HG03066 (cell line): ENCODE results near the gene PLAGL2.

Experiments used
- ATAC-seq: cut with Tn5 transposase; IDR thresholded peaks from one replicate; pipeline ENCODE4 v1.9.1; 2021; ENCODE audit warnings: low read depth; ENCODE audit not compliant: unreplicated experiment

PLAGL2 gene

DNA sequence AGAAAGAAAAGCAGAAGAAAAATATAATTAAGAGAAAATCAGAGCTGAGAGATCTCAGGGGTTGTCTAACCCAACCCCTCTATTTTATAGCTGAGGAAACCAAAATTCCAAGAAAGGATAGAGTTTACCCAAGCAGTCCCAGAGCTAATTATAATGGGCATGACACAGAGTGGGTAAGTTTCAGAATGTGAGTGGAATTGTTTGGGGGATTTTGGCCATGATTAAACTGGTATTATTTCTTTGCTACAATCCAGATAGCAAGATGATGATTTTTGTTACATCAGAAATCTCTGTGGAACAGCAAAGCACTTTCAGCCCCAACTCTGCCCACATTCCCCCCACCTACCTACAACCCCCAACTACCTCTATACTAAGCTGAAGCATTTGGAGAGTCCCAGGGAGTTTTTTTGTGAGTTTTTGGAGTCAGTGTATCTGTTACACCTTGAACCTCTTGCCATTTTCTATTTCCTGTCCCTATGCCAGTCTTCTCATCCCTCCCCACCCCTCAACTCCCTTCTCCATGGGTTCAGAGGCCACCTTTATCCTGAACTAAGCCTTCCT, 24.9 kb upstream of the PLAGL2 start:
- ATAC-seq = no peak

DNA sequence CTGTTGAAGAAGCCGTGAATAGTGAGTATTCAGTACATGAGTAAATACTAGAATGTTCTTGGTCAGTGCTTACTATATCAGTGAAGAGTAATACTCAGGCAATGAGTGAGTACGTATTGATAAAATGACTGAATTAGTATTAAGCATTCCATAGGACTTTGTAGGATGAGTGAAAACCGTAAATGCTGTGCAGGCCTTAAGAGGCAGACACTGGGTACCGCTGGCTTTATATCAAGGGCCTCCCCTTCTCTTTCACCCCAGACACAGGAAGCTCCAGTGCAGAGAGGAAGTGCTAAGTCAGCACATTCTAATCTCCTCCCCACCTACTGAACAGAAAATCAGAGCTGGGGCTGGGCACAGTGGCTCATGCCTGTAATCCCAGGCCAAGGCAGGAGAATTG, 24.3 kb upstream of the PLAGL2 start:
- no peak for ATAC-seq

DNA sequence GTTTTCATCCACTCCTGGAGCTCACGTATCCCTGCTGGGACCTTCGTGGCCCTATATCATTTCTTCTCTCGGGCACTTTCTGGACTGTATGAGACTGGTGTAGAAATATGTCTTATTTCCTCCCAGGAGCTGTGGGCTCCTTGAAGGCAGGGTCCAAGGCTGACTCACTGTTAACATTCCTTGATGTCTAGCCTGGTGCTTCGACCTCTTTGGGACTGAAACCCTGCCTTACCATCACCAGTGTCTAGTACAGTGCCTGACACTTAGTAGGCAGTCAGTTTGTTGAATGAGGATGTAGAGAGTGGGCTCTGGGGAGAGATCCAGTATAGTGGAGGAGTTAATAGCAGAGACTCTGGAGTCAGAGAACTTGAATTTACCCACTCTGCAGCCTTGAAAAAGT, 23.7 kb upstream of the PLAGL2 start:
- ATAC-seq = no peak

DNA sequence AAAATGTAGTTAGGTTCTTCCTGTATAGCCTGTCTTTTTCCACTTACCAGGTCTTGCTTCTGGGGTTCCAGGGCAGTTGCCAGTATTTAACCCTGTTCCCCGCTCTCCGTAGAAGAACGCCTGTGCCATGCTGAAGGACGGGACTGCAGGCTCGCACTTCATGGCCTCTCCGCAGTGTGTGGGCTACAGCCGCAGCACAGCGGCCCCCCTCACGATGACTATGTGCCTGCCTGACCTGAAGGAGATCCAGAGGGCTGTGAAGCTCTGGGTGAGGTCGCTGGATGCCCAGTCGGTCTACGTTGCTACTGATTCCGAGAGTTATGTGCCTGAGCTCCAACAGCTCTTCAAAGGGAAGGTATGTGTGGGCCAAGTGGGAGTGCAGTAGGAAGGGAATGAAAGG, 23.2 kb upstream of the PLAGL2 start:
- no peak for ATAC-seq

DNA sequence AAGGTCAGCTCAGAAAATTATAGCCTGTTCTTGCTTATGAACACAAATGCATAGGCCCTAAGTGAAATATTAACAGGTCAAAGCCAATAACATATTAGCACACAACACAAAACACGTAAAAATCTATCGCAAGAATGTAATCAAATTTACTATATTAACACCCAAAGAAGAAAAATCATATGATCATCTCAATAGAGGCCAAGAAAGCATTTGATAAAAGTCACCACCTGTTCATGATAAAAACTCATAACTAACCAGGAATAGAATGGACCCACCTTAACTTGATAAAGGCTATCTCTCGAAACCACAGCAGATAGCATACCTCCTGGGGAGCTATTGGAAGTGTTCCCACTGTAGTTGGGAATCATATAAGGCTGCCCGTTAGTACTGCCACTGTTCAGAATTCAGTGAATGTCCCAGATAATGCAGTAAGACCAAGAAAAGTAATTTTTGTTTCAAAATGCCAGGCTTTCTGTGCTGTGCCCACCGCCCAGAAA, 21.8 kb upstream of the PLAGL2 start:
- no peak for ATAC-seq

DNA sequence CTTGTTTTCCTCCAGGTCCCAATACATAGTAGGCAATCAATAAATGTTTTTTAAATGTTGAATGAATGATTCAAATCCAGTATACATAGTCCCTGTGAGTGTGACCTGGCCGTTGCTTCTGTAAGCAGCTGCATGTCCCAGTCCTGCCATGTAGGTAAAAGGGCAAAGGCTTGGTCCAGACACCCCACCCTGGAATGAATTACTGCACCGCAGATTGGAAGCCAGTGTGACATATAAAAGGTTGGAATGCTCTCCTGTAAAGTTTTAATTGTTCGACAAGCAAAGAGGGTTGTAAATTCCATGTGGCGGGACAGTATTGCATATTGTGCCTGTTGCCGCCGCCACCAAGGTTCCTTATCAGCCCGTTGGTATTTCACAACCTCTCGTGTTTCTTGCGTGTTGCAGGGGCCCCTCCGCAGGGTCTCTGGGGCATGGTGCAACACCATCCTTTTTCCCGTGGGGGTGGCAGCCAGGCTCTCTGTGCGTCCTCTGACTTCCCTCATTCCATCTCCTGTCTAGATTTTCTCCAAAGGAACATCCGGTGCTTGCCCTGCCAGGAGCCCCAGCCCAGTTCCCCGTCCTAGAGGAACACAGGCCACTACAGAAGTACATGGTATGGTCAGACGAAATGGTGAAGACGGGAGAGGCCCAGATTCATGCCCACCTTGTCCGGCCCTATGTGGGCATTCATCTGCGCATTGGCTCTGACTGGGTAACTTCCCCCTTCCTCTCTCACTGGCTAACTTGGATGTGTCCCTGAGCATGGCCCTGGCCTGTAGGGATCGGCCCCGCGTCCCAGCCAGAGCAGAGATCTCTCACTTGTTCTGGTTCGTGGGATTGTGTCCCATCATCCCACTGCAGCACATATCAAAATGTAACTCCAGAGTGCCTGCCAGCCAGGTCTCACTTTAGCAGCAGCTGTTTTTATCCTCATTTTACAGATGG, 20.5 kb upstream of the PLAGL2 start:
- ATAC-seq = no peak

DNA sequence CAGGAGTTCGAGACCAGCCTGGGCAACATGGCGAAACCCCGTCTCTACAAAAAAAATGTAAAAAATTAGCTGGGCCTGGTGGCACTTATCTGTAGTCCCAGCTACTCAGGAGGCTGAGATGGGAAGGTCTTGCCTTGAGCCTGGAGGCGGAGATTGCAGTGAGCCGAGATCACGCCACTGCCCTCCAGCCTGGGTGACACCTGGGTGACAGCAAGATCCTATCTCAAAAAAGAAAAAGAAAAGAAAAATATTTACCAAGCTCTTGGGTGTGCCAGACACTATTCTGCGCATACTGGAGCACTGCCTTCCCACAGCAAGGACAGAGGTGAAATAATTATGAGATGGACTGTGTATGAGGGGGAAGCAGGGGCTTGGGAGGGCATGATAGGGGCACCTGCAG, 19.8 kb upstream of the PLAGL2 start:
- ATAC-seq = no peak

DNA sequence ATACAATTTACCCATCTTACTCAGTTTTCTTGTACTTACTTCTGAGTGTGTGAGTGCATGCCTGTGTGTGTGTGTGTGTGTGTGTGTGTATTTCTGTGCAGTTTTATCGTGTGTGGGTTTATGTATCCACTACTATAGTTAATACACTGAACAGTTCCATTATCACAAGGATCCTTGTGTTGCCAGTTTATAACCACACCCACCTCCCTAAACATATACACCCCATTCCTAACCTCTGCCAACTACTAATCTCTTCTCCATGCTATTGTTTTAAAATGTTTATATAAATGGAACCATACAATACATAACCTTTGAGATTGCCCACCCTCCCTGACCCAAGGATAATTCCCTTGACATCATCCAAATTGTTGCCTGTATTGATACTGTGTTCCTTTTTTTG, 18.8 kb upstream of the PLAGL2 start:
- ATAC-seq = no peak

DNA sequence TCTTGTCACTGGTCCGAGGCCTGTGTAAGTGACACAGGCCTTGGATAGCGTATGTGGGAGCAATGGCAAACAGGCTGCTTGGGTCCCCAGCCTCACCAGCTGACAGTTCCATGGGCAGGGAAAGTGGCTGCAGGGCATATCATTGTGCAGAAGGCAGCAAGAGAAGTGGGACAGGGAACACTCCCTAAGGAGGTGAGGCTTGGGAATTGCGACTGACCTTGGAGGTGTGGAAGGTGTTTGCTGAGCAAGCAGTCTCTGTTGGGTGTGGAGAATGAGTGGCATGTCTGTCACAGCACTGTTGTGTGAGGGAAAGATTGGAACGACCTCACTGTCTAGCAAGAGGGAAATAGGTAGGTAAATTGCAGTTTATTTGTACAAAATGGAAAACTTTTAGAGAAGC, 16.9 kb upstream of the PLAGL2 start:
- no peak for ATAC-seq

DNA sequence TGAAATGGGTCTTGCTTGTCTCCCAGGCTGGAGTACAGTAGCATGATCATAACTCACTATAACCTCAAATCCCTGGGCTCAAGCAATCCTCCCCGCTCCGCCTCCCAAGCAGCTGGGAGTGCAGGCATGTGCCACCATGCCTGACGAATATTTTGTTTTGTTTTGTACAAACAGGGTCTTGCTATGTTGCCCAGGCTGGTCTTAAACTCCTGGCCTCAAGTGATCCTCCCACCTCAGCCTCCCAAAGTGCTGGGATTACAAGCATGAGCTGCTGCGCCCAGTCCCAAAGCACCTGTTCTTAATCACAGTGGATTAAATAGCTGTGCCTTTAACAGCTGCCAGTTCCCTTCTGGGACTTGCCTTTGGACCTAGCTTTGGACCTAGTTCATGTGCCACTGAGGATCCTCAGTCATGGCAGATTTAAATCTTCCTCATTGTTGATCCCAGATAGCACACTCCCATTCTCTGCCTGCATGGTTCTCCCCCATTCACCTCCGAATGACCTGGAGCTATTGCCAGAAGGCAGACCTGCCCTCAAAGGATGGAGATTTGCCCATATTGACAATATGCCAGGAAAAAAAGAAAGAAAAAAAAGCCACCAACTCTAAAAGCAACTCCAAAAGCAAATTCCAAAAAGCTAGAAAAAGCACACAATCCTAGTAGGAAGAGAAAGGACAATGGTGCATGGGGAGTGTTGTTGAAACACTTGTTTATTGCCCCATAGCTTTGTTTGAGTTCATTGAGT, 10.8 kb upstream of the PLAGL2 start:
- ATAC-seq = no peak

DNA sequence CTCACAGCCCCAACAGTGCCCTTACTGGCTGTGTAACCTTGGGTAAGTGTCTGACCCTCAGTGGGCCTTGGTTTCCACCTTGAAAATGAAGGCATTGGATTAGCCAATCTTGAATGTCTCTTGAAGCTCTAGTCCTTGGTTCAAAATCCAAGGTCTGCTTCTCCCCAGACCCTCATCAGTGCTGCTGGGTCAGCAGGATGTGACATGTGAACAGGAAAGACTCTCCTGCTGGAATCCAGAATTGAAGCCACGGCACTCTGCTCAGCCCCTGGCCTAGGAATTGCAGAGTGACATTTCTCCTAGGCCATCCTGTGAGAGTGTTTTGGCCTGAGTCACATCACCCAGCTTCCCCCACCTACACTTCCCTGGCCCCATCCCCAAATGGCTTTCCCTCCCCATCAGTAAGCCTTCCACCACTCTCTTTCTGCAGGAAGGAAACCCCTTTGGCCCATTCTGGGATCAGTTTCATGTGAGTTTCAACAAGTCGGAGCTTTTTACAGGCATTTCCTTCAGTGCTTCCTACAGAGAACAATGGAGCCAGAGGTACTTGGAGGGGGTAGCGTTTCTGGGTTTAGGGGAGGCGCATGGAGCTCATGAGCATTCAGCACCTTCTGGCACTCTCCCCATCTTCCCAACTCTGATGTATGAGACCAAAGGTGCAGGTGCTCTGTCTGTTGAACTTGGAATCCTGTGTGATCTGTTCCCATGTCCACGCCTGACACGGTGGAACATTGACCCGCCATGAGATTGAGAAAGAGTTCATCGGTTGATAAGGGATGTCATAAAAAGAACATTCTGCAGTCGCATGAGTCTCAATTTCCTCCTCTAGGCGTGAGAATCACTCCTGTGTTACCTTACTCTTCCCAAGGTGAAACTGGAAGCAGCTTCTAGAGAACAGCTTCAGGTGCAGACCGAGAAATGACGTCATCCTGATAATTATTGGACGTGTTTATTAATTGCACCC, 8.9 kb upstream of the PLAGL2 start:
- no peak for ATAC-seq

DNA sequence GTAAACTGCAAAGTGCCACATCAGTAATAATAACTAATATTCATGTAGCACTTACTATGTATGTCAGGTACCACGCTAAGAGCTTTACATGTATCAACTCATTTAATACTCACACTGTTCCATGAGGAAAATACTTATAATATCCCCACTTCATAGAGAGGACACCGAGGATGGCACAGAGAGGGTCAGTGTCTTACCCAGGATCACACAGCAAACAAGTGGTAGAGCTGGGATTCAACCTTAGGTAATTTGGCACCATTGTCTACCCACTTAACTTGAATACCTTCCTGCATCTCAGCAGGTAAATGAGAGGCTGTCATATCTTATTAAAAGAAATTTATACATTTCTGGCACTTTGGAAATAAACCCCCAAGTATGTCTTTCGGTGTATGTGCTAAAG, 8.2 kb upstream of the PLAGL2 start:
- ATAC-seq = no peak

DNA sequence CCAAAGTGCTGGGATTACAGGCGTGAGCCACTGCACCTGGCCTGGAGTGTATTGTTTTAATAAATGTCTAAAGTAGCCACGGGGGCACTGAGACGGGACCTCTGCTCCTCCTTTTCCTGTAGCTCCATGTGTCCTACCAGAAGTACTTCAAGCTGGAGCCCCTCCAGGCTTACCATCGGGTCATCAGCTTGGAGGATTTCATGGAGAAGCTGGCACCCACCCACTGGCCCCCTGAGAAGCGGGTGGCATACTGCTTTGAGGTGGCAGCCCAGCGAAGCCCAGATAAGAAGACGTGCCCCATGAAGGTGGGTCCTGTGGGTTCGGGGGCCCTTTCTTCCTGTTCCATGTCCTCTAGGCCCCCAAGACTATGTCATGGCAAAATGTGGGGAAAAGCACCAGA, 7.6 kb upstream of the PLAGL2 start:
- no peak for ATAC-seq

DNA sequence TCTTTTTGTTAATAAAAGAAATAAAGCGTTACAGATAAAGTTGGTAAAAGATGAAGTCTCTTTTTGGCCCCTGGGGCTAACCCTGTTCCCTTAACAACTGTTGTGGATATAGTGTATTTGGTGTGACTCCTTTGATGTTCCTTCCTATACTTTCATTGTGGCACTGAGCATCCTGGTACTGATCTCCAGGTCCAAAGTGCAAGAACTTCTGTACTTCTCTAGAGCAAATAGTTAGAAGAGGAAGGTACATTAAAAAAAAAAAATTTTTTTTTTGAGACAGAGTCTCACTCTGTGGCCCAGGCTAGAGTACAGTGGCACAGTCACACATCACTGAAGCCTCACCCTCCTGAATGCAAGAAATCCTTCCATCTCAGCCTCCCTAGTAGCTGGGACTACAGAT, 6.3 kb upstream of the PLAGL2 start:
- ATAC-seq = no peak

DNA sequence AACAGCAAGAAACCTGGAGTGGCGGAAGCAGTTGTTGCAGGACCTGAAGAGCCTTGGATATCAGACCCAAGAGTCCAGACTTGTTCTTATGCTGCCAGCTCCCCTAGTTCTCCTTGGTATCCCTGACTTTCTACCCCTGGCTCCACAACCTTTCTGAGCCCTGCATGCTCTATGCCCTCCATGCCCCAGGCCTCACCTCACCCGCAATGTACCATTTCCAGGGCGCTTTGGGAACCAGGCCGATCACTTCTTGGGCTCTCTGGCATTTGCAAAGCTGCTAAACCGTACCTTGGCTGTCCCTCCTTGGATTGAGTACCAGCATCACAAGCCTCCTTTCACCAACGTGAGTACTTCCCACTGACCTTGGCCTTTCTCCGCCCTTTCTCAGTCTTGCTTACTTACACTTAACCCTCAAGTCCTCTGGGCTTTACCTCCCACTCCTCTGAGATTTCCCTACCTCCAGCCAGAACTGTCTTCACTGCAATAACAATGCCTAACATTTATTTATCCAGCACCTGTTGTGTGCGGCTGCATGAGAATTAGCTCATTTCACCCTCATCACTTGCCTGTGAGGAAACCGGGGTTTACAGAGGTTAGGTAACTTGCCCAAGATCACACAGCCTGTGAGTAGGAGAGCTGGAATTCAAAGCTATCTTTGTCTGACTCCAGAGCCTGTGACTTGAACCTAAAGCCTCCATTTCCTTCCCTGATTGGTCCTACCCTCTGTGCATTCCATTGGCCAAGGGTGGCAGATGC, 2.5 kb upstream of the PLAGL2 start:
- no peak for ATAC-seq

DNA sequence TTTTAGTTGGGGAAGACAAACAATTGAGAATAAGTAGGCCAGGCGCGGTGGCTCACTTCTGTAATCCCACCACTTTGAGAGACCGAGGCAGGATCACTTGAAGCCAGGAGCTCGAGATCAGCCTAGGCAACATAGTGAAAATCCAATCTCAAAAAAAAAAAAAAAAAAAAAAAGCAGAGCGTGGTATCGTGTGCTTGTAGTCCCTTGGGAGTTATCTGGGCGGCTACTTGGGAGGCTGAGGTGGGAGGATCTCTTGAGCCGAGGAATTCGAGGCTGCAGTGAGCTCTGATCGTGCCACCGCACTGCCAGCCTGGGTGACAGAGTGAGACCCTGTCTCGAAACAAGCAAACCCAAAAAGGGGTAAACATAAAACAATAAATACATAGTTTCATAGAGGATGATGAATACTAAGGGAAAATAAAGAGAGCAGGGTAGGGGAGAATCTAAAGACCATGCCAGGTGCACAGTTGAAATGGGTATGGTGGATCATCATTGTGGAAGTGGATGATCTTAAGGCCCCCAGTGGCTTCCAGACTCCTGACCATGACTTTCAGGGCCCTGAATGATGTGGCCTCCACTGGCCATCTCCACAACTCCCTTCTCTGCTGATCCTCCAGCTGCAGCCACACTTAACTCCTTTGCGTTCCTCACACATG, 1.1 kb upstream of the PLAGL2 start:
- no peak for ATAC-seq

DNA sequence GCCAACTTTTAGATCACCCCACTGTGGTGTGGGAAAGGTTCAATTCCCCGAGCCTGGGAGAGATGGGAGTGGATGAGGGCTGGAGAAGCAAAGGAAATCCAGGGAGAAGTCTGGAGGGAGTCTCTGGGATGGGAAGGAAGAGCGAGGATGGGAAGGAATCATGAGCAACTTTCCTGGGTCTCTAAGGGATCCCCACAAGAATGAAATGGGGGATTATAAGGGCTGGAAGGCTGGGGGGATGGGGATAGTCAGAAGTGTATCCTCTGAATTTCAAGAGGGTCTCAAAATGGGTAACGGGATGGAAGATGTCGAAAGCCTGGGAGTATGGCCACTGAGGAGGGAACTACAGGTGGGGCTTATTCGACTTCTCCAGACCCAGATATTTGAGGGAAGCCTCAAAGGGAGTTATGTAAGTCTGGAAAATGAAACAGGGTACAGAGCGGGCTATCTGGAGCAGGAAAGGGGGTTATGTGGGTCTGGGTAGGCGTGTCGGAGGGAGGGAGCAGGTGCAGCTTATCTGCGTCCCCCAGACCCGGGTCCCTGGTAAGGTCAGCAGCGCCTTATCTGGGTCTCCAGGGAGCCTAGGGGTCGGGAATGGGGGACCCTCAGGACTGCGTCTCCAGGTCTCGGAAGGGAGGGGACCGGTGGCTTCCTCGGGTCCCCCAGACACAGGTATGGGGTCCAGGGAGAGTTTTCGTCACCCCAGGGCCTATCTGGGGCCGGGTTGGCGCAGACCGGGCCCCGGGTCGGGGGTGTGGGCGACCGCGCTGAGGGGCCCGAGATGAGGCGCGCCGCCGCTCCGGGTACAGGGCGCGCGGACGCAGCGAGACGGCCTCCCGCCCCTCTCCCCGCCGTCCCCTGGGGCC, 550 bp downstream of the PLAGL2 start:
- no peak for ATAC-seq
